ENCODE results near the gene DGCR8. TPM values are rescaled to one million over a fixed set of nuclear protein-coding genes. Genes with fewer than 3 reads are reported as not detected.

The DGCR8 gene
- total RNA-seq, 1 experiment from 2014 or later, result 16.4 TPM

GRCh38 chr22:20125201-20126174, 45.4 kb downstream of the DGCR8 start:
- H3K9me2 ChIP-seq (replicated peaks; ENCODE audit: insufficient read depth, low read length), result no peaks in the 10 kb centered on the region
- no peak overlapping the region for H2AFZ ChIP-seq (ENCODE audit: low read length)
- DNase-seq, result no peak
- peaks cover 20% of the 10 kb centered on the region for H3K36me3 ChIP-seq (ENCODE audit: insufficient read depth, low read length)
- no peak overlapping the region for H3K9ac ChIP-seq (ENCODE audit: low read length)
- H3K4me3 ChIP-seq (ENCODE audit: low read length), result no peak overlapping the region
- H3K79me2 ChIP-seq (ENCODE audit: low read length), result peaks cover 21% of the 10 kb centered on the region
- H3K4me1 ChIP-seq (ENCODE audit: low read length), result peaks cover 10% of the 10 kb centered on the region
- H4K20me1 ChIP-seq (ENCODE audit: insufficient read depth, low read depth, low read length), result peaks cover 32% of the 10 kb centered on the region
- H3K27me3 ChIP-seq (ENCODE audit: low read length), result no peaks in the 10 kb centered on the region
- no peak overlapping the region for H3K4me2 ChIP-seq (ENCODE audit: low read depth, low read length, poor library complexity, severe bottlenecking)
- H3K9me3 ChIP-seq (ENCODE audit: low read length), result no peaks in the 10 kb centered on the region
- no peak overlapping the region for H3K27ac ChIP-seq (ENCODE audit: low read length)

- Histone ChIP-seq H4K20me1 (ENCODE audit: insufficient read depth, low read depth, low read length) (peaks cover 31% of the 10 kb centered on the region; the same call in 1 of the 2 replicates), H2AFZ (ENCODE audit: low read length) (no peak overlapping the region), H3K27me3 (ENCODE audit: low read length) (no peaks in the 10 kb centered on the region), H3K27ac (ENCODE audit: low read length) (no peak overlapping the region), H3K4me2 (ENCODE audit: low read depth, low read length, poor library complexity, severe bottlenecking) (no peak overlapping the region), H3K4me3 (ENCODE audit: low read length) (no peak overlapping the region), H3K36me3 (ENCODE audit: insufficient read depth, low read length) (peaks cover 18% of the 10 kb centered on the region), H3K9me2 (replicated peaks; ENCODE audit: insufficient read depth, low read length) (no peaks in the 10 kb centered on the region), H3K79me2 (ENCODE audit: low read length) (peaks cover 13% of the 10 kb centered on the region), H3K9ac (ENCODE audit: low read length) (no peak overlapping the region), H3K4me1 (ENCODE audit: low read length) (peaks cover 15% of the 10 kb centered on the region), H3K9me3 (ENCODE audit: low read length) (no peaks in the 10 kb centered on the region)
- DNase-seq, result no peak
These were observed 46.4 kb downstream of the DGCR8 start for GRCh38 chr22:20126284-20127029.

GRCh38 chr22:20127318-20127868, 47.4 kb downstream of the DGCR8 start:
- H3K4me2 ChIP-seq (ENCODE audit: low read depth, low read length, poor library complexity, severe bottlenecking), result no peak overlapping the region
- H3K9me2 ChIP-seq (replicated peaks; ENCODE audit: insufficient read depth, low read length), result no peaks in the 10 kb centered on the region
- no peak overlapping the region for H3K9ac ChIP-seq (ENCODE audit: low read length)
- peaks cover 24% of the 10 kb centered on the region; the same call in 1 of the 2 replicates for H4K20me1 ChIP-seq (ENCODE audit: insufficient read depth, low read depth, low read length)
- H3K27me3 ChIP-seq (ENCODE audit: low read length), result no peaks in the 10 kb centered on the region
- peaks cover 17% of the 10 kb centered on the region for H3K4me1 ChIP-seq (ENCODE audit: low read length)
- peaks cover 10% of the 10 kb centered on the region for H3K36me3 ChIP-seq (ENCODE audit: insufficient read depth, low read length)
- H3K79me2 ChIP-seq (ENCODE audit: low read length), result peaks cover 4% of the 10 kb centered on the region
- no peak overlapping the region for H3K4me3 ChIP-seq (ENCODE audit: low read length)
- no peaks in the 10 kb centered on the region for H3K9me3 ChIP-seq (ENCODE audit: low read length)
- DNase-seq, result no peak
- no peak overlapping the region for H3K27ac ChIP-seq (ENCODE audit: low read length)
- no peak overlapping the region for H2AFZ ChIP-seq (ENCODE audit: low read length)

GRCh38 chr22:20127869-20128618, 48.0 kb downstream of the DGCR8 start:
- Histone ChIP-seq H3K9me2 (replicated peaks; ENCODE audit: insufficient read depth, low read length) (no peaks in the 10 kb centered on the region), H3K9me3 (ENCODE audit: low read length) (no peaks in the 10 kb centered on the region), H3K27ac (ENCODE audit: low read length) (no peak overlapping the region), H3K27me3 (ENCODE audit: low read length) (no peaks in the 10 kb centered on the region), H3K79me2 (ENCODE audit: low read length) (0 out of 2 replicates have a peak, but pooled peaks cover 3% of the 10 kb centered on the region), H2AFZ (ENCODE audit: low read length) (no peak overlapping the region), H3K4me1 (ENCODE audit: low read length) (peaks cover 23% of the 10 kb centered on the region), H3K4me3 (ENCODE audit: low read length) (no peak overlapping the region), H3K4me2 (ENCODE audit: low read depth, low read length, poor library complexity, severe bottlenecking) (no peak overlapping the region), H3K36me3 (ENCODE audit: insufficient read depth, low read length) (peaks cover 10% of the 10 kb centered on the region), H3K9ac (ENCODE audit: low read length) (no peak overlapping the region), H4K20me1 (ENCODE audit: insufficient read depth, low read depth, low read length) (peaks cover 28% of the 10 kb centered on the region)
- DNase-seq, result peak; percentile 54

GRCh38 chr22:20128619-20128901, 48.5 kb downstream of the DGCR8 start:
- peaks cover 23% of the 10 kb centered on the region for H3K4me1 ChIP-seq (ENCODE audit: low read length)
- no peak overlapping the region for H3K4me2 ChIP-seq (ENCODE audit: low read depth, low read length, poor library complexity, severe bottlenecking)
- H3K27ac ChIP-seq (ENCODE audit: low read length), result peak overlapping the region; percentile 18; the same call in 1 of the 2 replicates
- H2AFZ ChIP-seq (ENCODE audit: low read length), result no peak overlapping the region
- H3K9me2 ChIP-seq (replicated peaks; ENCODE audit: insufficient read depth, low read length), result no peaks in the 10 kb centered on the region
- peaks cover 10% of the 10 kb centered on the region for H3K36me3 ChIP-seq (ENCODE audit: insufficient read depth, low read length)
- no peaks in the 10 kb centered on the region for H3K9me3 ChIP-seq (ENCODE audit: low read length)
- H3K9ac ChIP-seq (ENCODE audit: low read length), result no peak overlapping the region
- no peak for DNase-seq
- H3K79me2 ChIP-seq (ENCODE audit: low read length), result 0 out of 2 replicates have a peak, but pooled peaks cover 1% of the 10 kb centered on the region
- no peaks in the 10 kb centered on the region for H3K27me3 ChIP-seq (ENCODE audit: low read length)
- no peak overlapping the region for H3K4me3 ChIP-seq (ENCODE audit: low read length)
- peaks cover 29% of the 10 kb centered on the region for H4K20me1 ChIP-seq (ENCODE audit: insufficient read depth, low read depth, low read length)

- Histone ChIP-seq H3K9me3 (ENCODE audit: low read length) (no peaks in the 10 kb centered on the region), H3K36me3 (ENCODE audit: insufficient read depth, low read length) (peaks cover 7% of the 10 kb centered on the region; the same call in 1 of the 2 replicates), H2AFZ (ENCODE audit: low read length) (no peak overlapping the region), H3K4me2 (ENCODE audit: low read depth, low read length, poor library complexity, severe bottlenecking) (no peak overlapping the region), H3K9ac (ENCODE audit: low read length) (no peak overlapping the region), H3K27ac (ENCODE audit: low read length) (peak overlapping the region; percentile 18; the same call in 1 of the 2 replicates), H3K4me1 (ENCODE audit: low read length) (peaks cover 23% of the 10 kb centered on the region), H3K79me2 (ENCODE audit: low read length) (no peaks in the 10 kb centered on the region), H3K4me3 (ENCODE audit: low read length) (no peak overlapping the region), H3K27me3 (ENCODE audit: low read length) (no peaks in the 10 kb centered on the region), H3K9me2 (replicated peaks; ENCODE audit: insufficient read depth, low read length) (no peaks in the 10 kb centered on the region), H4K20me1 (ENCODE audit: insufficient read depth, low read depth, low read length) (peaks cover 25% of the 10 kb centered on the region)
- peak; percentile 83 for DNase-seq
These were observed 49.1 kb downstream of the DGCR8 start for GRCh38 chr22:20128902-20129746.

GRCh38 chr22:20129747-20130014, 49.6 kb downstream of the DGCR8 start:
- no peaks in the 10 kb centered on the region for H3K27me3 ChIP-seq (ENCODE audit: low read length)

More at GRCh38 chr22:20129747-20130014, 49.6 kb downstream of the DGCR8 start:
- H3K4me2 ChIP-seq (ENCODE audit: low read depth, low read length, poor library complexity, severe bottlenecking), result no peak overlapping the region
- no peak overlapping the region for H3K9ac ChIP-seq (ENCODE audit: low read length)
- no peaks in the 10 kb centered on the region for H3K9me3 ChIP-seq (ENCODE audit: low read length)
- H3K4me3 ChIP-seq (ENCODE audit: low read length), result no peak overlapping the region
- no peak overlapping the region for H3K27ac ChIP-seq (ENCODE audit: low read length)
- H3K9me2 ChIP-seq (replicated peaks; ENCODE audit: insufficient read depth, low read length), result no peaks in the 10 kb centered on the region
- no peaks in the 10 kb centered on the region for H3K79me2 ChIP-seq (ENCODE audit: low read length)
- peaks cover 25% of the 10 kb centered on the region for H4K20me1 ChIP-seq (ENCODE audit: insufficient read depth, low read depth, low read length)
- H3K4me1 ChIP-seq (ENCODE audit: low read length), result peaks cover 23% of the 10 kb centered on the region
- H2AFZ ChIP-seq (ENCODE audit: low read length), result no peak overlapping the region
- peaks cover 7% of the 10 kb centered on the region; the same call in 1 of the 2 replicates for H3K36me3 ChIP-seq (ENCODE audit: insufficient read depth, low read length)
- DNase-seq, result no peak
